Loucy (cell line): ENCODE data around the gene ADAMTS13.
A peak's percentile ranks its signal among the peaks of the same experiment; 100 is the strongest.

Source experiments
- H2AFZ ChIP-seq: fragments of 200-600 bp; sonication (generic); 2 replicates; pipeline ENCODE4 v1.6.0; 2016; ENCODE audit warnings: antibody characterized with exemption, mild to moderate bottlenecking, low read length, moderate library complexity
- H3F3A ChIP-seq: fragments of 200-600 bp; 2 replicates; pipeline ENCODE4 v1.6.0; 2016; ENCODE audit warnings: antibody characterized with exemption, low read depth, mild to moderate bottlenecking
- H3K27me3 ChIP-seq: fragments of 200-600 bp; sonication (generic); 2 replicates; pipeline ENCODE4 v1.6.1; 2014; ENCODE audit warnings: low read length, mild to moderate bottlenecking; ENCODE audit not compliant: insufficient read depth, poor library complexity, severe bottlenecking
- H3K36me3 ChIP-seq: fragments of 200-600 bp; sonication (generic); 2 replicates; pipeline ENCODE4 v1.6.1; 2016; ENCODE audit warnings: low read length; ENCODE audit not compliant: insufficient read depth
- H3K4me1 ChIP-seq: fragments of 200-600 bp; sonication (generic); 2 replicates; pipeline ENCODE4 v1.5.1; 2014; ENCODE audit warnings: low read length, mild to moderate bottlenecking; ENCODE audit not compliant: insufficient read depth, poor library complexity, severe bottlenecking
- H3K4me2 ChIP-seq: fragments of 200-600 bp; sonication (generic); 2 replicates; pipeline ENCODE4 v1.6.0; 2014; ENCODE audit warnings: antibody characterized with exemption, low read length, low read depth, mild to moderate bottlenecking; ENCODE audit not compliant: poor library complexity, severe bottlenecking
- H3K4me3 ChIP-seq: fragments of 200-600 bp; sonication (generic); 2 replicates; pipeline ENCODE4 v1.5.1; 2014; ENCODE audit warnings: low read length, mild to moderate bottlenecking, mixed read lengths; ENCODE audit not compliant: poor library complexity, severe bottlenecking
- H3K79me2 ChIP-seq: fragments of 200-600 bp; sonication (generic); 2 replicates; pipeline ENCODE4 v1.6.1; 2014; ENCODE audit warnings: low read length; ENCODE audit not compliant: insufficient read depth
- H3K9ac ChIP-seq: fragments of 200-600 bp; sonication (generic); 2 replicates; pipeline ENCODE4 v1.6.0; 2014; ENCODE audit warnings: mild to moderate bottlenecking, low read depth, low read length, moderate library complexity; ENCODE audit not compliant: poor library complexity, severe bottlenecking
- H3K9me2 ChIP-seq: fragments of 200-600 bp; sonication (generic); replicated peaks from 2 replicates; pipeline ENCODE4 v1.6.1; 2016; ENCODE audit warnings: low read depth, low read length, mixed read lengths
- H3K9me3 ChIP-seq: fragments of 200-600 bp; sonication (generic); 2 replicates; pipeline ENCODE4 v1.6.1; 2014; ENCODE audit warnings: mild to moderate bottlenecking, antibody characterized with exemption, low read length, low read depth; ENCODE audit not compliant: insufficient read depth
- H4K20me1 ChIP-seq: fragments of 200-600 bp; sonication (generic); 2 replicates; pipeline ENCODE4 v1.6.0; 2014; ENCODE audit warnings: antibody characterized with exemption, low read length, mild to moderate bottlenecking; ENCODE audit not compliant: insufficient read depth, poor library complexity, severe bottlenecking
- CTCF ChIP-seq: fragments of 200-600 bp; sonication (generic); conservative IDR thresholded peaks from 2 replicates; pipeline ENCODE4 v1.5.1; 2014; ENCODE audit warnings: mild to moderate bottlenecking, antibody characterized with exemption, low read length
- EZH2phosphoT487 ChIP-seq: fragments of 200-600 bp; IDR thresholded peaks from 2 replicates; pipeline ENCODE4 v1.6.1; 2018; ENCODE audit warnings: antibody characterized with exemption, mild to moderate bottlenecking, moderate library complexity, borderline replicate concordance

The ADAMTS13 gene

GRCh38 chr9:133457233-133457632 lies 35.1 kb downstream of the ADAMTS13 start:
- no peak overlapping the region for H3K4me2 ChIP-seq
- H3K9me3 ChIP-seq = no peaks in the 10 kb centered on the region
- H3K27me3 ChIP-seq = no peaks in the 10 kb centered on the region
- no peak for TF ChIP-seq EZH2phosphoT487
- H3K36me3 ChIP-seq = no peaks in the 10 kb centered on the region
- H4K20me1 ChIP-seq = peaks cover 7% of the 10 kb centered on the region
- H3K4me1 ChIP-seq = peaks cover 24% of the 10 kb centered on the region
- H3F3A ChIP-seq = no peaks in the 10 kb centered on the region
- H3K4me3 ChIP-seq = no peak overlapping the region
- no peak overlapping the region for H3K9ac ChIP-seq
- no peaks in the 10 kb centered on the region for H3K9me2 ChIP-seq
- no peak overlapping the region for H2AFZ ChIP-seq
- peaks cover 16% of the 10 kb centered on the region; the same call in 1 of the 2 replicates for H3K79me2 ChIP-seq

GRCh38 chr9:133457748-133458147 lies 35.6 kb downstream of the ADAMTS13 start:
- Histone ChIP-seq H3K4me1 (peaks cover 29% of the 10 kb centered on the region), H2AFZ (no peak overlapping the region), H3K79me2 (peaks cover 21% of the 10 kb centered on the region; the same call in 1 of the 2 replicates), H3K9me3 (no peaks in the 10 kb centered on the region), H3K4me3 (no peak overlapping the region), H3K4me2 (no peak overlapping the region), H4K20me1 (peaks cover 13% of the 10 kb centered on the region), H3K27me3 (no peaks in the 10 kb centered on the region), H3F3A (no peaks in the 10 kb centered on the region), H3K36me3 (no peaks in the 10 kb centered on the region), H3K9ac (no peak overlapping the region), H3K9me2 (no peaks in the 10 kb centered on the region)
- no peak for TF ChIP-seq CTCF

GRCh38 chr9:133458643-133459312 lies 36.6 kb downstream of the ADAMTS13 start:
- no peak for TF ChIP-seq EZH2phosphoT487
- H4K20me1 ChIP-seq = peaks cover 16% of the 10 kb centered on the region
- no peaks in the 10 kb centered on the region for H3K36me3 ChIP-seq
- no peak overlapping the region for H2AFZ ChIP-seq
- H3F3A ChIP-seq = no peaks in the 10 kb centered on the region
- no peaks in the 10 kb centered on the region for H3K9me2 ChIP-seq
- peak overlapping the region; percentile 87 for H3K4me2 ChIP-seq
- peak overlapping the region; percentile 77 for H3K4me3 ChIP-seq
- H3K79me2 ChIP-seq = peaks cover 24% of the 10 kb centered on the region; the same call in 1 of the 2 replicates
- H3K27me3 ChIP-seq = no peaks in the 10 kb centered on the region
- no peaks in the 10 kb centered on the region for H3K9me3 ChIP-seq
- peaks cover 29% of the 10 kb centered on the region for H3K4me1 ChIP-seq
- no peak overlapping the region for H3K9ac ChIP-seq

DNA sequence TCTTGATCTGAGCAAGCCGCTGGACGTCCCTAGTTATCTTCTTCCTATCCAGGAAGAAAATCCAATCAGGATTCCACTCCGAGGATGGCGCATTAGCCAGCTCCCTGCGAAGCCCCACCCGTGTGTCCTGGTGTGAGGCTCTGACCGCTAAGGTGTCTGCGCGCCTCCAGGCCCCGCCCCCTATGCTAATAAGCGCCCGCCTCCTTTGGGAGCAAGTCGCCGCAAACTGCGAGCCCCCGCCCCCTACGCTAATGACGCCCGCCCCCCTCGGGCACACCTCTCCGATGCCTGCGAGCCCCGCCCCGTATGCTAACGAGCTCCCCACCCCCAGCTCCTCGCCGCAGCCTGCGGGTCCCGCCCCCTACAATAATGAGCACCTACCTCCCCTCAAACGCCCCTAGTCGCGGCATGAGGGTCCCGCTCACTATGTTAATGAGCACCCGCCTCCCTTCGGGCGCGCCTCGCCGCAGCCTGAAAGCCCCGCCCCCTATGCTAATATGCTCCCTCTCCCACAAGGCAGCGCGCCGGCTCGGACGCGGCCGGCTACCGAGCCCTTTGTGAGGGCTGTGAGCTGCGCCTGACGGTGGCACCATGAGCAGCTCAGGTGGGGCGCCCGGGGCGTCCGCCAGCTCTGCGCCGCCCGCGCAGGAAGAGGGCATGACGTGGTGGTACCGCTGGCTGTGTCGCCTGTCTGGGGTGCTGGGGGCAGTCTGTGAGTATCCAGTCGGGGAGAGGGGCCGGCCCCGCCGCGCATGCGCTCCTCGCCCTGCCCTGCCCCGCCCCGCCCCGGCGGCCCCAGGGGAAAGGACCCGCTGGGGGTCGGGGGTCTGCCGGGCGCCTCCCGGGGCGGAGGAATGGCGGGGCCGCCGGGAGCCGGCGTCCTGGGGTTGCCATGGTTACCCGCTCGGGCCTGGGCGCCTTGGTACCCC lies 37.6 kb downstream of the ADAMTS13 start, which contains the start of gene CACFD1:
TSS of gene CACFD1 (plus strand) at position 503 of the 929 bp plus-strand sequence. CDS start at position 592, 89 bp downstream.
- peak within 1 kb of the TSS; percentile 80 for H2AFZ ChIP-seq
- H3K36me3 ChIP-seq = no peaks in the 10 kb centered on the region
- no peaks in the 10 kb centered on the region for H3K9me3 ChIP-seq
- H3K4me2 ChIP-seq = peak within 1 kb of the TSS; percentile 87
- no peak for TF ChIP-seq CTCF
- TF ChIP-seq EZH2phosphoT487 = no peak
- no peaks in the 10 kb centered on the region for H3F3A ChIP-seq
- H3K79me2 ChIP-seq = peaks cover 24% of the 10 kb centered on the region; the same call in 1 of the 2 replicates
- peaks cover 29% of the 10 kb centered on the region for H3K4me1 ChIP-seq
- no peaks in the 10 kb centered on the region for H3K9me2 ChIP-seq
- H3K27me3 ChIP-seq = no peaks in the 10 kb centered on the region
- peak within 1 kb of the TSS; percentile 77 for H3K4me3 ChIP-seq
- peak within 1 kb of the TSS; percentile 73 for H3K9ac ChIP-seq
- H4K20me1 ChIP-seq = peaks cover 16% of the 10 kb centered on the region
